Tibial artery (tissue), 4 donors: ENCODE measurements around the gene ROCK2.

Source experiments
- DNase-seq, 2 donors: peaks; one replicate each; pipeline ENCODE4 v3.0.0-alpha.2; 2019
- H3K27ac ChIP-seq, 2 donors: fragments of 200-600 bp; sonication (generic) in 1 of 2; 1 replicate in 1 of 2; 2 replicates in 1 of 2; pipeline ENCODE4 v1.5.1; 2018 to 2019; ENCODE audit warnings: mild to moderate bottlenecking in 1 of 2
- H3K27me3 ChIP-seq, 2 donors: fragments of 200-600 bp; sonication (generic) in 1 of 2; one replicate each; pipeline versions ENCODE4 v1.5.1 to v1.6.0; 2016 to 2019
- H3K36me3 ChIP-seq, 3 donors: fragments of 200-600 bp; sonication (generic) in 2 of 3; one replicate each; pipeline ENCODE4 v1.5.1; 2016 to 2019; ENCODE audit warnings: mild to moderate bottlenecking in 2 of 3
- H3K4me1 ChIP-seq, 4 donors: fragments of 200-600 bp; sonication (generic) in 2 of 4; 1 replicate in 3 of 4; 2 replicates in 1 of 4; pipeline ENCODE4 v1.5.1; 2016 to 2019
- H3K4me3 ChIP-seq, 2 donors: fragments of 200-600 bp; sonication (generic) in 1 of 2; 1 replicate in 1 of 2; 2 replicates in 1 of 2; pipeline ENCODE4 v1.5.1; 2018 to 2019; ENCODE audit warnings: mild to moderate bottlenecking in 2 of 2
- H3K9me3 ChIP-seq, 3 donors: fragments of 200-600 bp; sonication (generic) in 1 of 3; one replicate each; pipeline ENCODE4 v1.5.1; 2016 to 2019
- CTCF ChIP-seq, 2 experiments: fragments of 200-600 bp in 1 of 2; fragments of 450-650 bp in 1 of 2; IDR thresholded peaks; one replicate each; pipeline ENCODE4 v1.5.1; 2017 to 2019; ENCODE audit warnings: antibody characterized with exemption in 2 of 2, mild to moderate bottlenecking in 1 of 2, moderate library complexity in 1 of 2
- intact Hi-C: fragments of 100-400 bp; cut with DNase I; formaldehyde crosslinking; loops from one replicate; pipeline ENCODE4 v1.15.0; 2023; ENCODE audit warnings: low total_unique reads

Gene ROCK2

GRCh38 chr2:11288431-11288830 lies 56.0 kb downstream of the ROCK2 start:
- no peak for TF ChIP-seq CTCF (IDR thresholded peaks at IDR 0.05)
- H3K4me3 ChIP-seq = no peak overlapping the region
- H3K9me3 ChIP-seq = no peaks in the 10 kb centered on the region
- peaks cover 10 to 25% (median 18%) of the 10 kb centered on the region in 3 donors for H3K36me3 ChIP-seq
- H3K4me1 ChIP-seq = peaks cover 0 to 66% (median 5%) of the 10 kb centered on the region in 4 donors
- no peaks in the 10 kb centered on the region for H3K27me3 ChIP-seq
- no peak for DNase-seq
- H3K27ac ChIP-seq = no peak overlapping the region
- intact Hi-C loops = no loop called here

DNA sequence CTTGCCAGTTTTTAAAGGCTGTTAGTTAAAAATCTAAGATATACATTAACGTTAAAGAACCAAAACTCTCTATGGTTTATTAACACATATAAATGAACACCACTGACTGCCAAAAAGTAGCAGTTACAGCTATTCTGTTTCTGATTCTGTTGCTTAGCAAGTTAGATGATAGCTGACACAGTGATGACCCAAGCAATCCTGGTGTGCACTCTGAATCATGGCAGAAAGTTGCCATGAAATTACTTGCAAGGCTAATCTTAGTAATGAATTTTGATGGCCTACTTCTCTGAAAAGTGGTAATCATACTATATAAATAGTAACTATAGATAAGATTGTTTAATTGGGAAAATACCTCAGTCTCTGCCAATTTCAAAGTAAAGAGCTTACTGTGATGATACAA lies 57.7 kb downstream of the ROCK2 start:
- no peak overlapping the region for H3K27ac ChIP-seq
- H3K36me3 ChIP-seq = peaks cover 10 to 25% (median 18%) of the 10 kb centered on the region in 3 donors
- no peak for DNase-seq
- no peaks in the 10 kb centered on the region for H3K27me3 ChIP-seq
- no peak for TF ChIP-seq CTCF (IDR thresholded peaks at IDR 0.05)
- intact Hi-C loops = no loop called here
- no peak overlapping the region for H3K4me3 ChIP-seq
- H3K4me1 ChIP-seq = peaks cover 0 to 51% (median 0%) of the 10 kb centered on the region in 4 donors
- H3K9me3 ChIP-seq = no peaks in the 10 kb centered on the region

- H3K9me3 ChIP-seq = no peaks in the 10 kb centered on the region
- H3K27ac ChIP-seq = no peak overlapping the region
- no peak overlapping the region for H3K4me3 ChIP-seq
- peaks cover 0 to 47% (median 0%) of the 10 kb centered on the region in 4 donors for H3K4me1 ChIP-seq
- no peaks in the 10 kb centered on the region for H3K27me3 ChIP-seq
- peaks cover 10 to 25% (median 18%) of the 10 kb centered on the region in 3 donors for H3K36me3 ChIP-seq
- no peak for DNase-seq
- intact Hi-C loops = no loop called here
- no peak for TF ChIP-seq CTCF (IDR thresholded peaks at IDR 0.05)
Measured at GRCh38 chr2:11286323-11286722, 58.1 kb downstream of the ROCK2 start.

DNA sequence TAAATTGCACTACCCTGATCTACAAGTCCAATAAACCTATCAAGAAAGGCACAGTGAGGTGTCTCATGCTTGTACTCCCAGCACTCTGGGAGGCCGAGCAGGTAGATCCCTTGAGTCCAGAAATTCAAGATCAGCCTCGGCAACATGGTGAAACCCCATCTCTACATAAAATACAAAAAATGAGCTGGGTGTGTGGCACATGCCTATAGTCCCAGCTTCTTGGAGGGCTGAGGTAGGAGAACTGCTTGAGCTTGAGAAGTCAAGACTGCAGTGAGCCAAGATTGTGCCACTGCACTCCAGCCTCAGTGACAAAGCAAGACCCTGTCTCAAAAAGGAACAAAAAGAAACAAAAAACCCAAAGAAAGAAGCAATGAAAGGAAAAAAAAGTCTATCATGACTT lies 58.9 kb downstream of the ROCK2 start:
- intact Hi-C loops = no loop called here
- TF ChIP-seq CTCF (IDR thresholded peaks at IDR 0.05) = no peak
- DNase-seq = no peak
- no peaks in the 10 kb centered on the region for H3K9me3 ChIP-seq
- no peak overlapping the region for H3K27ac ChIP-seq
- H3K27me3 ChIP-seq = no peaks in the 10 kb centered on the region
- H3K4me1 ChIP-seq = peaks cover 0 to 40% (median 0%) of the 10 kb centered on the region in 4 donors
- peaks cover 10 to 25% (median 18%) of the 10 kb centered on the region in 3 donors for H3K36me3 ChIP-seq
- no peak overlapping the region for H3K4me3 ChIP-seq

GRCh38 chr2:11281186-11281585 lies 63.2 kb downstream of the ROCK2 start:
- Histone ChIP-seq H3K4me3 (no peak overlapping the region), H3K27me3 (no peaks in the 10 kb centered on the region), H3K9me3 (no peaks in the 10 kb centered on the region), H3K36me3 (peaks cover 10 to 30% (median 18%) of the 10 kb centered on the region in 3 donors), H3K27ac (no peak overlapping the region), H3K4me1 (peaks cover 0 to 15% (median 0%) of the 10 kb centered on the region in 4 donors)
- DNase-seq = no peak
- intact Hi-C loops = loop anchor here (5.0 kb wide), 1 partner anchor 51 kb away; no protein-coding TSS in a partner anchor
- TF ChIP-seq CTCF (IDR thresholded peaks at IDR 0.05) = no peak

GRCh38 chr2:11280713-11281112 lies 63.7 kb downstream of the ROCK2 start:
- H3K36me3 ChIP-seq = peaks cover 10 to 28% (median 18%) of the 10 kb centered on the region in 3 donors
- no peaks in the 10 kb centered on the region for H3K27me3 ChIP-seq
- peaks cover 0 to 15% (median 0%) of the 10 kb centered on the region in 4 donors for H3K4me1 ChIP-seq
- no peak overlapping the region for H3K4me3 ChIP-seq
- H3K27ac ChIP-seq = no peak overlapping the region
- no peak for DNase-seq
- TF ChIP-seq CTCF (IDR thresholded peaks at IDR 0.05) = no peak
- no peaks in the 10 kb centered on the region for H3K9me3 ChIP-seq
- intact Hi-C loops = loop anchor here (5.0 kb wide), 1 partner anchor 52 kb away; no protein-coding TSS in a partner anchor
